ENCODE measurements around the gene LAMP2. TPM values are rescaled to one million over a fixed set of nuclear protein-coding genes. Genes with fewer than 3 reads are reported as not detected.

Gene LAMP2
- total and polyA plus RNA-seq, 10 of the 15 experiments (the other 5 are each of a cell fraction or from before 2014, with no cell fraction given) = 21.0 to 48.1 (median 27.3) TPM

DNA sequence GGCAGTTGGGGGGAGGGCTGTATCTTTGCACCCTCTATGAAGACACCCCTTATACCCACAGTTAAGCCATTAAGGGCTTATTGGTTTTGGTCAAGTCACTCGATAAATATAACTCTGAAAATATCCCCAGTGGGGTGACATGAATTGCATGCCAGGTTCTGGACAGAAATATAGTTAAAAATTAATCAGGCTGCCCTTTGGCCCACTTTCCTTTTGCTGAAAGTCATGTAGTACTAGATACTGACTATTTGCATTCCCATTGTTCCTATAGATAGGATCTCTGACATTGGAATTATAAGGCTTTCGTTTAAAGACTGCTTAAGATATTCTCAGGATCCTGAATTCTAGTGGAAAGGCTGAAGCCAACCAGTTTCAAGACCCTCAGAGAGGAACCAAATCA lies 43.5 kb upstream of the LAMP2 start:
- TF ChIP-seq TCF3 (IDR thresholded peaks at IDR 0.05; ENCODE audit: borderline replicate concordance, insufficient read depth, low read depth, low read length) (no peak), JUND (IDR thresholded peaks at IDR 0.05; ENCODE audit: low read depth, low read length) (no peak), EP300 (IDR thresholded peaks at IDR 0.05; ENCODE audit: borderline replicate concordance in 1 of 2, control insufficient read depth in 1 of 2, low read depth in 2 of 2, low read length in 2 of 2) (no peak), NFXL1 (IDR thresholded peaks at IDR 0.05; ENCODE audit: borderline replicate concordance) (no peak), SIX5 (IDR thresholded peaks at IDR 0.05; ENCODE audit: low read depth, low read length, severe bottlenecking) (no peak), IKZF2 (IDR thresholded peaks at IDR 0.05) (no peak), ZNF24 (IDR thresholded peaks at IDR 0.05) (no peak), EED (IDR thresholded peaks at IDR 0.05; ENCODE audit: low read depth) (no peak), IRF4 (IDR thresholded peaks at IDR 0.05; ENCODE audit: low read depth, low read length) (no peak), ZNF217 (IDR thresholded peaks at IDR 0.05) (no peak), BRCA1 (IDR thresholded peaks at IDR 0.05; ENCODE audit: low read depth, low read length) (no peak), PML (IDR thresholded peaks at IDR 0.05; ENCODE audit: low read length) (no peak), SMC3 (IDR thresholded peaks at IDR 0.05; ENCODE audit: borderline replicate concordance, low read length) (no peak)
- TF ChIP-seq, protein P1, sequence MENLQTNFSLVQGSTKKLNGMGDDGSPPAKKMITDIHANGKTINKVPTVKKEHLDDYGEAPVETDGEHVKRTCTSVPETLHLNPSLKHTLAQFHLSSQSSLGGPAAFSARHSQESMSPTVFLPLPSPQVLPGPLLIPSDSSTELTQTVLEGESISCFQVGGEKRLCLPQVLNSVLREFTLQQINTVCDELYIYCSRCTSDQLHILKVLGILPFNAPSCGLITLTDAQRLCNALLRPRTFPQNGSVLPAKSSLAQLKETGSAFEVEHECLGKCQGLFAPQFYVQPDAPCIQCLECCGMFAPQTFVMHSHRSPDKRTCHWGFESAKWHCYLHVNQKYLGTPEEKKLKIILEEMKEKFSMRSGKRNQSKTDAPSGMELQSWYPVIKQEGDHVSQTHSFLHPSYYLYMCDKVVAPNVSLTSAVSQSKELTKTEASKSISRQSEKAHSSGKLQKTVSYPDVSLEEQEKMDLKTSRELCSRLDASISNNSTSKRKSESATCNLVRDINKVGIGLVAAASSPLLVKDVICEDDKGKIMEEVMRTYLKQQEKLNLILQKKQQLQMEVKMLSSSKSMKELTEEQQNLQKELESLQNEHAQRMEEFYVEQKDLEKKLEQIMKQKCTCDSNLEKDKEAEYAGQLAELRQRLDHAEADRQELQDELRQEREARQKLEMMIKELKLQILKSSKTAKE (IDR thresholded peaks at IDR 0.05; ENCODE audit: low read depth, poor library complexity, severe bottlenecking) = no peak
- Histone ChIP-seq H3K4me2 (ENCODE audit: control insufficient read depth, insufficient read depth) (no peak overlapping the region), H3K36me3 (ENCODE audit: control insufficient read depth in 2 of 2, insufficient read depth in 2 of 2, low read length in 1 of 2) (no peaks in the 10 kb centered on the region), H3K79me2 (ENCODE audit: control insufficient read depth, insufficient read depth, low read length) (no peaks in the 10 kb centered on the region), H3K27ac (ENCODE audit: control insufficient read depth, insufficient read depth) (no peak overlapping the region), H3K27me3 (replicated peaks in 1 of 2; ENCODE audit: control insufficient read depth in 2 of 2, insufficient read depth in 2 of 2, low read length in 1 of 2) (no peaks in the 10 kb centered on the region), H3K4me1 (ENCODE audit: control insufficient read depth, insufficient read depth, low read length) (no peaks in the 10 kb centered on the region), H2AFZ (ENCODE audit: control insufficient read depth, low read depth, low read length) (no peak overlapping the region), H3K9me3 (replicated peaks; ENCODE audit: control insufficient read depth, insufficient read depth, low read length) (no peaks in the 10 kb centered on the region), H4K20me1 (ENCODE audit: control insufficient read depth, insufficient read depth) (no peaks in the 10 kb centered on the region), H3K9ac (ENCODE audit: control insufficient read depth, insufficient read depth, low read length) (no peak overlapping the region), H3K4me3 (no peak overlapping the region)
- CTCF ChIA-PET = interaction anchor here (0.7 to 1.2 kb wide), 2 partner anchors 14 to 241 kb away, joined by 3 to 4 read pairs; no protein-coding TSS in a partner anchor
- POLR2A ChIA-PET = no interaction called here
- RAD21 ChIA-PET (ENCODE audit: unreplicated experiment) = interaction anchor here (1.1 kb wide), 1 partner anchor 151 kb away, joined by 4 read pairs; no protein-coding TSS in a partner anchor
- ATAC-seq (no peak), FAIRE-seq (no peak), DNase-seq (ENCODE audit: low read depth, low spot score) (no peak)
- intact Hi-C loops (cut with micrococcal nuclease; ENCODE audit: unreplicated experiment) (no loop called here), in situ Hi-C loops (cut with MboI) (loop anchor here (25.0 kb wide), 2 partner anchors 250 to 1075 kb away; no protein-coding TSS in a partner anchor)
- 54% methylated on average over 2 of the region's 2 CpGs for WGBS (ENCODE audit: insufficient coverage, insufficient replicate concordance, low lambda C conversion rate, missing lambda C conversion rate)
- SMC1A ChIA-PET (ENCODE audit: uncharacterized antibody, unreplicated experiment) = interaction anchor here (0.6 kb wide), 1 partner anchor 28 kb away, joined by 3 read pairs; no protein-coding TSS in a partner anchor
- no TSS peak for BruUV-seq (replicated peaks)

Measured in GM12878 (cell line).